SK-N-MC (cell line): Measurements from ENCODE around the gene SPEF1.

ENCODE experiments used
- DNase-seq: peaks from one replicate; pipeline ENCODE4 v3.0.0-alpha.2; 2011; ENCODE audit warnings: low read depth, low spot score
- H3K27ac ChIP-seq: fragments of 200-600 bp; sonication (generic); 2 replicates; pipeline ENCODE4 v1.5.1; 2016; ENCODE audit warnings: mixed run types
- H3K36me3 ChIP-seq: fragments of 200-600 bp; sonication (generic); 2 replicates; pipeline ENCODE4 v1.6.1; 2017; ENCODE audit warnings: antibody characterized with exemption, low read length, mixed read lengths; ENCODE audit not compliant: insufficient read depth
- H3K4me3 ChIP-seq: fragments of 200-600 bp; sonication (generic); 2 replicates; pipeline ENCODE4 v1.5.1; 2016
- H3K9ac ChIP-seq: fragments of 200-600 bp; sonication (generic); 2 replicates; pipeline ENCODE4 v1.8.0; 2017; ENCODE audit warnings: mixed run types, mixed read lengths; ENCODE audit not compliant: insufficient read length
- H3K9me3 ChIP-seq: fragments of 200-600 bp; sonication (generic); 2 replicates; pipeline ENCODE4 v1.6.1; 2017; ENCODE audit warnings: low read depth, mild to moderate bottlenecking, antibody characterized with exemption, low read length, moderate library complexity, mixed read lengths
- EZH2 ChIP-seq: fragments of 200-600 bp; sonication (generic); IDR thresholded peaks from one replicate; pipeline ENCODE4 v1.6.1; 2017; ENCODE audit warnings: antibody characterized with exemption
- FOXP2 ChIP-seq: optimal IDR thresholded peaks from 2 replicates; pipeline ENCODE3; 2011; ENCODE audit warnings: mild to moderate bottlenecking, moderate library complexity; ENCODE audit not compliant: insufficient read depth; ENCODE audit errors: extremely low read length, control extremely low read depth
- POLR2AphosphoS5 ChIP-seq: IDR thresholded peaks from 2 replicates; pipeline ENCODE4 v1.6.1; 2012; ENCODE audit warnings: mild to moderate bottlenecking, low read depth, low read length, borderline replicate concordance

Gene SPEF1

GRCh38 chr20:3802524-3803239 is 21.4 kb upstream of the SPEF1 start:
- H3K36me3 ChIP-seq: peaks cover 83% of the 10 kb centered on the region
- H3K9me3 ChIP-seq: no peaks in the 10 kb centered on the region
- H3K4me3 ChIP-seq: no peak overlapping the region
- no peak overlapping the region for H3K27ac ChIP-seq
- no peak for TF ChIP-seq EZH2
- no peak for TF ChIP-seq FOXP2
- TF ChIP-seq POLR2AphosphoS5: no peak
- no peak for DNase-seq
- H3K9ac ChIP-seq: no peak overlapping the region

GRCh38 chr20:3801846-3802245 is 20.6 kb upstream of the SPEF1 start:
- no peak for TF ChIP-seq FOXP2
- no peak for TF ChIP-seq EZH2
- TF ChIP-seq POLR2AphosphoS5: no peak
- no peak overlapping the region for H3K27ac ChIP-seq
- no peaks in the 10 kb centered on the region for H3K9me3 ChIP-seq
- DNase-seq: no peak
- H3K4me3 ChIP-seq: no peak overlapping the region
- H3K36me3 ChIP-seq: peaks cover 85% of the 10 kb centered on the region
- no peak overlapping the region for H3K9ac ChIP-seq

- Histone ChIP-seq H3K36me3 (peaks cover 83% of the 10 kb centered on the region), H3K9ac (no peak overlapping the region), H3K4me3 (no peak overlapping the region), H3K27ac (no peak overlapping the region), H3K9me3 (no peaks in the 10 kb centered on the region)
- no peak for TF ChIP-seq FOXP2
- TF ChIP-seq EZH2: no peak
- no peak for DNase-seq
Measured at GRCh38 chr20:3801299-3801698, 20.1 kb upstream of the SPEF1 start.

- TF ChIP-seq FOXP2 (no peak), EZH2 (no peak), POLR2AphosphoS5 (no peak)
- H3K36me3 ChIP-seq: peaks cover 79% of the 10 kb centered on the region
- H3K9ac ChIP-seq: no peak overlapping the region
- H3K9me3 ChIP-seq: no peaks in the 10 kb centered on the region
- H3K4me3 ChIP-seq: no peak overlapping the region
- no peak for DNase-seq
- no peak overlapping the region for H3K27ac ChIP-seq
Measured at GRCh38 chr20:3800878-3801260, 19.6 kb upstream of the SPEF1 start.

GRCh38 chr20:3800256-3800877 is 19.1 kb upstream of the SPEF1 start:
- Histone ChIP-seq H3K9ac (no peak overlapping the region), H3K36me3 (peaks cover 74% of the 10 kb centered on the region), H3K27ac (peak overlapping the region; percentile 42; the same call in 1 of the 2 replicates), H3K9me3 (no peaks in the 10 kb centered on the region), H3K4me3 (no peak overlapping the region)
- DNase-seq: no peak
- no peak for TF ChIP-seq FOXP2

GRCh38 chr20:3798908-3799248 is 17.6 kb upstream of the SPEF1 start:
- TF ChIP-seq FOXP2 (no peak), POLR2AphosphoS5 (no peak; the same call in 1 of the 2 replicates), EZH2 (no peak)
- peak overlapping the region; percentile 70 for H3K27ac ChIP-seq
- H3K4me3 ChIP-seq: peak overlapping the region; percentile 92
- no peaks in the 10 kb centered on the region for H3K9me3 ChIP-seq
- H3K9ac ChIP-seq: peak overlapping the region; percentile 88
- no peak for DNase-seq
- peaks cover 59% of the 10 kb centered on the region for H3K36me3 ChIP-seq

GRCh38 chr20:3798373-3798768 is 17.1 kb upstream of the SPEF1 start:
- H3K4me3 ChIP-seq: peak overlapping the region; percentile 92
- peaks cover 54% of the 10 kb centered on the region for H3K36me3 ChIP-seq
- TF ChIP-seq EZH2 (no peak), FOXP2 (no peak), POLR2AphosphoS5 (no peak)
- no peaks in the 10 kb centered on the region for H3K9me3 ChIP-seq
- H3K27ac ChIP-seq: peak overlapping the region; percentile 70
- peak overlapping the region; percentile 88 for H3K9ac ChIP-seq
- DNase-seq: no peak

- H3K27ac ChIP-seq: peak overlapping the region; percentile 70
- TF ChIP-seq POLR2AphosphoS5 (no peak), EZH2 (no peak), FOXP2 (no peak)
- H3K9me3 ChIP-seq: no peaks in the 10 kb centered on the region
- H3K4me3 ChIP-seq: peak overlapping the region; percentile 92
- peak overlapping the region; percentile 88 for H3K9ac ChIP-seq
- H3K36me3 ChIP-seq: peaks cover 48% of the 10 kb centered on the region
- DNase-seq: no peak
Measured at GRCh38 chr20:3797592-3798372, 16.5 kb upstream of the SPEF1 start.
